GM19043 (cell line): Measurements from ENCODE around the gene SMIM22.

Source experiments
- ATAC-seq: cut with Tn5 transposase; IDR thresholded peaks from one replicate; pipeline ENCODE4 v1.9.1; 2021; ENCODE audit warnings: low read depth; ENCODE audit not compliant: unreplicated experiment

Gene SMIM22, protein sequence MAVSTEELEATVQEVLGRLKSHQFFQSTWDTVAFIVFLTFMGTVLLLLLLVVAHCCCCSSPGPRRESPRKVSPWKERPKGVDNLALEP

DNA sequence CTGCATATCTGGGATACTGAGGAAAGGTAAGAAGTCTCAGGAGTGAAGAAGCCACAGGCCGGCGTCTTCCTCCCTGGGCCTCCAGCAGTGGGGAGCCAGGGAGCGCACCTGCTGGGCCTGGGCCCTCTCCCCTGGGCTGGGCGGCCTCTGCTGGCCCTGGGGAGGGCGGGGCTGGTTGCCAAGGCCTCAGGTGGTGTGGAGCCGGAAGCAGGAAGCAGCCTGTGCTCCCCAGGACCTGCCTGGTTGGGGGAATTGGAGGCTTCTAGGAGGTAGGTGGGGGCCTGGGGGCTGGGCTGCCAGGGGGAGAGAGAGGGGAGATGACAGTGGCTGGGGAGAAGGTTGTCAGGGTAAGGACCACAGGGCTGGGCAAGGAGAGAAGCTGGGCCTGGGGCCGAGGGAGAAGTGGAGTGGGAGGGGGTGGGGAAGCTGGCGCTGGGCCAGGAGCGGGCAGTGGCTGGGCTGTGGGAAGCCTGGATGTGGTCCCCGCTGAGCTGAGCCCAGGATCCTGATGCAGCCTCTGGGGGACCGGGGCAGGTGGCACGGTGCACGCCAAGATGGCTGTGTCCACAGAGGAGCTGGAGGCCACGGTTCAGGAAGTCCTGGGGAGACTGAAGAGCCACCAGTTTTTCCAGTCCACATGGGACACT lies at the start of gene SMIM22:
TSS of gene SMIM22 (plus strand) at position 189 of the 647 bp plus-strand sequence. CDS start at position 555, 366 bp downstream.
- no peak for ATAC-seq

DNA sequence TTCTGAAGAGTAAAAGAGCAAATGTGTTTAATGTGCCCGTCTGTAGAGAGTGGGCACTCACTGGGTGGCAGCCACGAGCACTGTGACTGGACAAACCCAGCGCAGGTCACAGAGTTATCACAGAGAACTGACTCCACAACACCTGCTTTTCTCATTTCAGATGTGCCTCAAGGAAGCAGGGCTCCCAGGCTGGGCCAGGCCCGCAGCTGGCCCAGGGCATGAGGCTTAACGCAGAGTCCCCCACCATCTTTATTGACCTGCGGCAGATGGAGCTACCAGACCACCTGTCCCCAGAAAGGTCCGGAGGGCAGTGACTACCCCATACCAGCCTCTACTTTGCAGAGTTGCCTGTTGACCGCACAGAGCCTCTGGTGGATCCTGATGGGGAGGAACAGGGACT lies 49.0 kb upstream of the SMIM22 start:
- no peak for ATAC-seq

DNA sequence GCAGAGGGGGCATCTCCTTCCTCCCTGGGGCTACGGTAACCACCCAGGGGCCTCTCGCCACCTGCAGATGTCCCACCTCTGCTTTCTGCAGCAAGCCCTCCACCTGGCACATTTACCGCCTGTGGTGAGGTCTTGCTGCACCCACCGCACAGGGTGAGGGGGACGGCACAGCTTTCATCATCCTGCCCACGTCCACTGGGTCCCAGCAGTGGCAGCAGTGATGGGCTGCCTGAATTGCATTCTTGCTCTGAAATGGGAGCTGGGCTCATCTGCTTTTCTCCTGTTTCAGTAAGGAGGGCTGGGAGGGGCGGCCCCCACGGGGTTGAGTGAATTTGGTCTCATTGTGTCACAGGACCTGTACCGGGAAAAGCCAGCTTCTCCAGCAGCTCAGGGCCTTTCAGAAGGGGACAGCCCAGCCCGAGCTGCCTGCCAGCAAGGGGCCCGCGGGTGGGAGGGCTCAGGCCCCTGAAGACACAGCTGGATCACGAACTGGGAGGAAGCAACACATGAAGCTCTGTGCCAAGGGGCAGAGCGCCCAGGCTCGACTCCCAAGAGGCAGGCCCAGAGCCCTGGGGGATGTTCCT lies 48.1 kb upstream of the SMIM22 start:
- no peak for ATAC-seq

DNA sequence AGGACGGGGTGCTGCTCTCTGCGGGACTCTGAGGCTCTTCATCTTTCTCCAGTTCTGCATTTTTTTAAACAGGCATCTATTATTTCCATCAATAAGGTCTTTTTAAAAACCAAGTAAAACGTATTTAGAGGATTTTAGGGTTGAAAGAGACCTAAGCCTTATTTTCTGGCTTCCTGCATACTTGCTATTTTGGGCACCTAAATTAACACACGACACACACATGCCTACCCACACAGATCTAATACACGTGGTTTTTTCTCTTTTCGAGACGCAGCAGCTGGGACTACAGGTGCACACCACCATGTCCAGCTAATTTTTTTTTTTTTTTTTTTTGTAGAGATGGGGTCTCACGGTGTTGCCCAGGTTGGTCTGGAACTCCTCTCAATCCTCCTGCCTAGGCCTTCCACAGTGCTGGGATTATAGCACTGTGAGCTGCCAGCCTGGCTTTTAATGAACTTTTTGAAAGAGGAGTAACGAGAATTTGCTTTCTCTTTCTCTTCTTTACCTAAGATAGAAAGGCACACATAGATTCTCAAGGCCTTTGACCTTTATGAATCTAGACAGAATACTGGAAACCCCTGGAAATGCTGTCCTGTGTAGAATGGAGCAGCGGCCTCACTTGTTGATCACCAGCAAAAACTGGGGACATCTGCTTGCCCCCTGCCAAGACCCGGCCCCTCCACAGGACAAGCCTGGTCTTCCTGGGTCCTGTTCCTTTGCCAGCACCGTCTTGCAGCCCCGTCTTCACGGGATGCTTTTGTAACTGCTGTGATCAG lies 47.1 kb upstream of the SMIM22 start:
- no peak for ATAC-seq

DNA sequence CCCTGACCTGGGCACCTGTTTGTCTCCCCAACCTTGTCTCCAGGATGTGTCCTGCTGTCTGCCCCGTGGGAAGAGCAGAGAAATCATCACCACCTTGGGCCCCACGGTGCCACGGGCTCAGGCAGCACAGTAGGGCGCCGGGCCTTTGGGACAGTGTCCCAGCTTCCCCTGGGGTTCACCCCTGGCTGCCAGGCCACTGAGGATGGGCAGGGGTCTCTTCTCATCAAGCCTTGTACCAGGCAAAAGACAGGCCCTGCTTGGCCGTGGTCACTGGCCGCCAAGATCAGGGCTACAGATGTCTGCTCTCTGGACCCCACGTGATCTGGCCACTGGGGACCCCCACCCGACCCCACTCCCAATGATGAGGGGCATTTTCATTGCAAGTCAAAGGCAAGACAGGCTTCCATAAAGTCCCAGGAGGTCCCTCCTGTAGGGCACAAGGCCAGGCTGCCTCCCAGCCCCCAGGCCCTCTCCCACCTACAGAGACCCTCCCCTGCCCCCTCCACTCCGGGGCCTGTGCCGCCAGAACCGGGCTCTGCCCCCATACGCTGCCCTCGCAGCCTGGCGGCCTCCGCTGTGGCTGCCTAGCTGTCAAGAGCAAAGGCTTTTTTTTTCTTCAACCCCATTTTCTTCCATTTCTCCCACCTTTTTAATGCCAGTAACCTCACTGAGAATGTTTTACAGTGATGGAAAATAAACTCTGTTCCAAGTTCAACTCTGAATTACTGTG lies 46.3 kb upstream of the SMIM22 start:
- no peak for ATAC-seq

DNA sequence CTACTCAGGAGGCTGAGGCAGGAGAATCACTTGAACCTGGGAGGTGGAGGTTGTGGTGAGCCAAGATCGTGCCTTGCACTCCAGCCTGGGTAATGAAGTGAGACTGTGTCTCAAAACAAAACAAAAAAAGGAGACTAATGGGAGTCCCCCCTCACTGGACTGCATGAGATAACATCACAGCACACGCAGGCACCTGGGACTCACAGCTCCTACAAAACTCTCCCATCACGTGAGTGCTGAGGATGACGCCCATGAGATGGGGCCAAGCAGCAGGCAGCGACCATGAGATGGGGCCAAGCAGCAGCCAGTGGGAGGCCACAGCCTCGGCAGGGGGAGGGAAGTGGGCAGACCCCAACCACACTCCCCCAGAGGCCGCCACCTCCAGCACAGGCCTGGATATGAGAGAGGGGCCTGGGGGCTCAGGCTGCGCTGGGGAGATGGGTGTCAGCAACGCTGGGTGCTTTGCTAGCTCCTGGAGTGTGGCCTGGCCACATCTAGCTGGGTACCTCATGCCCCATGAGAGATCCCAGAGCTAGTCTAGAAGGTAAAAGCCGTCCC lies 45.4 kb upstream of the SMIM22 start:
- ATAC-seq, result no peak

DNA sequence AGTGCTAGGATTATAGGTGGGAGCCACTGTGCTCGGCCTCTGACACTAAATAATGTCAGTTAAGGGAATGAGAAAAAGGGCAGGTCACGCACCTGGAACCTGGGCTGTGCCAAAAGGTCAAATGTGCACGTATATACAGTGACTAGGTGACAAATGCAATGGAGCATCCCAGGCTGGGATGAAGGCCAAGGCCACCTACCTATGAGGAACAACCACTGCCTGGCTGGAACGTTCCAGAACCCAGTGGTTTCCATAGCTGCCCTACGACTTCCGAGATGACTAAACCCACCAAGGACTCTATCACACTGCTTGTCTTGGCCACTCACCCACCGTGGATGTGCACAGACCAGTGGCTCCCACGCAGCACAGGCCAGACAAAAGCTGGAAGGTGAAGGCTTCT lies 44.3 kb upstream of the SMIM22 start:
- no peak for ATAC-seq

DNA sequence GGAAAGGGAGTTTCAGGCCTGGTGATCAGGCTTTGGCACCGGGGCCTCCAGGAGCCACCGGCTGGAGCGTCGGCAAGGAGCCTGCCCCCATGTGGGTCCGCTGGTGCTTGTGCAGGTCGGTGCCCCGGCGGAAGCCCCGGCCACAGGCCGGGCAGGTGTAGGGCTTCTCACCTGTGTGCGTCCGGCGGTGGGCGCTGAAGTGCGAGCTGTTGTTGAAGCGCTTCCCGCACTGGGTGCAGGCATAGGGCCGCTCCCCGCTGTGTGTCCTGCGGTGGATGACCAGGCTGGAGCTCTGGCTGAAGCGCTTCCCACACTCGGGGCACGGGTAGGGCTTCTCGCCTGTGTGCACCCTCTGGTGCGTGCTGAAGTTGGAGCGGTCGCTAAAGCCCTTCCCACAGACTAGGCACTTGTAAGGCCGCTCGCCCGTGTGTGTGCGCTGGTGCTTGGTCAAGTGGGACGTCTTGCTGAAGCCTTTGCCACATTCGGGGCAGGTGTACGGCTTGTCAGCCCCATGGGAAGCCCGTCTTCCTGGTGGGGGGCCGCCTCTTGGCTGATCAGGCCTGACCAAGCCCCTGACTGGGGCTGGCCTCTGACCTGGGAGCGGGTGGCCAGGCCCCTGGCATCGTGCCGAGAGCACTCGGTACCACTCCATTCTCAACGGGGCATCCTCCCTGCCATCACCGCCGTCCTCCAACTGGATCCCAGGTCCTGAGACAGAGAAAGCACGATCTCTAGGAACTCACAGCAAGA lies 42.6 kb upstream of the SMIM22 start:
- ATAC-seq, result no peak

DNA sequence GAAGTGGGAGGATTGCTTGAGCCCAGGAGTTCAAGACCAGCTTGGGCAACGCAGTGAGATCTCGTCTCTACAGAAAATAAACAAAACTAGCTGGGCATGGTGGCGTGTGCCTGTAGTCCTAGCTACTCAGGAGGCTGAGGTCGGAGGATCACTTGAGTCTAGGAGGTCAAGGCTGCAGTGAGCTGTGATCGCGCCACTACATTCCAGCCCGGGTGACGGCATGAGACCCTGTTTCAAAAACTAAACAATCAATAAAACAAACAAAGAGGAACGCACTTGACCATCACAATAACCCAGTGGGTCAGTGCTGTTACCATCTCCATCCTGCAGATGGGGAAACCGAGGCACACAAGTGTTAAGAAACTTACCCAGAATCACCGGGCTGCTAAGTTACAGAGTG lies 41.9 kb upstream of the SMIM22 start:
- no peak for ATAC-seq

DNA sequence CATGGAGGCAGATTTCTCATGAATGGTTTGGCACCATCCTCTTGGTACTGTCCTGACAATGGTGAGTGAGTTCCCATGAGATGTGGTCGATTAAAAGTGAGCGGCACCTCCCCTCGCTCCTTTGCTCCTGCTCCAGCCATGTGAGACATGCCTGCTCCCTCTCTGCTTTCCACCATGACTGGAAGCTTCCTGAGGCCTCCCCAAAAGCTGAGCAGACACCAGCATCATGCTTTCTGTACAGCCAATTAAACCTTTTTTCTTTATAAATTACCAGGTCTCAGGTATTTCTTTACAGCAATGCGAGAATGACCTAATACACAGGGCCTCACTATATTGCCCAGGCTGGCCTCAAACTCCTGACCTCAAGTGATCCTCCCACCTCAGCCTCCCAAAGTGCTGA lies 40.3 kb upstream of the SMIM22 start:
- ATAC-seq, result no peak

DNA sequence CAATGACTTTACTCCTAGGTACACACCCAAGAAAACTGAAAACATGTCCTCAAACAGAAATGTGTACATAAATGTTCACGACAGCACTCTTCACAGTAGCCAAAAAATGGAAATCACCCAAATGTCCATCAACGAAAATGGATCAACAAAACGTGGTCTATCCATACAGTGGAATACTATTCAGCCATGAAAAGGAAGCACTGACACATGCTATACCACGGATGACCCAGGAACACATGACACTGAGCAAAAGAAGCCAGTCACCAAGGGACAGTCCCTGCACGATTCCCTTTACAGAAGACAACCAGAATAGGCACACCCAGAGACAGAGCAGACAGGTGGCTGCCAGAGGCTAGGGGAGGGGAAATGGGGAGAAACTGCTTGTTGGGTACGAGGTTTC lies 39.5 kb upstream of the SMIM22 start:
- ATAC-seq, result no peak

DNA sequence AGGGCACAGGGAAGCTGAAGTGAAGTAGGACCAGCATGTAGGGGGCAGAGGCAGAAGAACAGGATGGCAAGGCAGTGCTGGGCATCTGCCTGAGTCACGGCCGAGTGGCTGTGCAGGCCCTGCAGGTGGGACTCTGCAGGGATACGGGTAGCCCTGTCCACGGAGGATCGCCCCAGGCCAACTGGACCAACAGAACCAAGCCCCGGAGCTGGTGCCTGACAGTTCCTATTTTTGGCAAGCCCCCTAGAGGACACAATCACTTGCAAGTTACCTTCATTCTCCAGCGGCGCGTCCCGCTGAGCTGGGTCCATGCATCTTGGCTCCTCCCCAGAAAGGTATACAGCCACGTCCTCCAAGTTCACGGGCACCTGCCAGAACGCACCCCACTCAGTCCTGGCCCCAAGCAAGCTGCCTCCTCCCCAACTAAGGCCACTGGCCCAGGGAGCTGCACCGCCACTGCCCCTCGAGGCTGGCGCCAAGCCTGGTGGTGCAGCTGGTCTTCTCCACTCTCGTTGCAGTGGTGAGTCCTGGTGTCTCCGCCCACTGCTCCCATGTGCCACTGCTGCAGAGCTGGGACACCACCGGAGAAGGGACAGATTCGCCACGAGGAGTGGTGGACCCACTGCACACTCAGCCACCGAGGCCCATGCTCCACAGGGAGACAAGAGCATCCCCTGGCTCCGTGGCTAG lies 34.8 kb upstream of the SMIM22 start:
- no peak for ATAC-seq

DNA sequence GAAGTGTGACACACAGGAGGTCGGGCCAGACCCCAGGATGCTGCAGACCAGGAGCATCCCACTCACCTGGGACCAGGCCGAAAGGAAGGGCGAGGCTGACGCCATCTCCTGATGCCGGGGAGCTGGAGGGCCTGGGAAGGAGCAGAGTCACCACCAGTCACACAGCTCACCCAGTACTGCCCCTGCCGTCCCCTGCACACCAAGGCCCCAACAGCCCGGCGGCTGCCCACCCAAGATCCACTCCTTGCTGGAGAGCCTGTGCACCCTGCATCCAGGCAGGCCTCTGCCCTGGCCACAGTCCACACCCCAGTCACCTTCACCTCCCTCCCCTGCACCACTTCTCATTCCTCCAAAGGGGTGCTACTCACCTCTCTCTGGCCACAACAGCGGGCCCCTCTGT lies 33.0 kb upstream of the SMIM22 start:
- no peak for ATAC-seq

DNA sequence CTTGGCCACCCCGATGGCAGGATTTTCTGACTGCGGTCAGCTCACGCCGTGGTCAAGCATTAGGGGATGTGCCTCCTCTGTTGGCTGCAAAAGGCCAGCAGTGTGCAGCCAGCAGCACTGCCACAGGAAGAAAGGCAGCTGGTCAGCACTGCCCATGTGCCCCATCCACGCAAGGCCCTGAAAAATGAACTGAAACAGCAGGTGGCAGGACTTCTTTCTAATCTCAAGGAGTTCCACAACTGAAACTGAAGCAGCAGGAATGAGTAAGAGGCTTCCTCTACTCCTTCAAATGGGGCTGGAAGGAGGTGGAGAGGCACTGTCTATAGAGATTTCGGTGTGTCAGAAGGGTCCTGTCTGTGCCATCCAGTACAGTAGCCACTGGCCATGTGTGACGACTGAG lies 31.4 kb upstream of the SMIM22 start:
- no peak for ATAC-seq

DNA sequence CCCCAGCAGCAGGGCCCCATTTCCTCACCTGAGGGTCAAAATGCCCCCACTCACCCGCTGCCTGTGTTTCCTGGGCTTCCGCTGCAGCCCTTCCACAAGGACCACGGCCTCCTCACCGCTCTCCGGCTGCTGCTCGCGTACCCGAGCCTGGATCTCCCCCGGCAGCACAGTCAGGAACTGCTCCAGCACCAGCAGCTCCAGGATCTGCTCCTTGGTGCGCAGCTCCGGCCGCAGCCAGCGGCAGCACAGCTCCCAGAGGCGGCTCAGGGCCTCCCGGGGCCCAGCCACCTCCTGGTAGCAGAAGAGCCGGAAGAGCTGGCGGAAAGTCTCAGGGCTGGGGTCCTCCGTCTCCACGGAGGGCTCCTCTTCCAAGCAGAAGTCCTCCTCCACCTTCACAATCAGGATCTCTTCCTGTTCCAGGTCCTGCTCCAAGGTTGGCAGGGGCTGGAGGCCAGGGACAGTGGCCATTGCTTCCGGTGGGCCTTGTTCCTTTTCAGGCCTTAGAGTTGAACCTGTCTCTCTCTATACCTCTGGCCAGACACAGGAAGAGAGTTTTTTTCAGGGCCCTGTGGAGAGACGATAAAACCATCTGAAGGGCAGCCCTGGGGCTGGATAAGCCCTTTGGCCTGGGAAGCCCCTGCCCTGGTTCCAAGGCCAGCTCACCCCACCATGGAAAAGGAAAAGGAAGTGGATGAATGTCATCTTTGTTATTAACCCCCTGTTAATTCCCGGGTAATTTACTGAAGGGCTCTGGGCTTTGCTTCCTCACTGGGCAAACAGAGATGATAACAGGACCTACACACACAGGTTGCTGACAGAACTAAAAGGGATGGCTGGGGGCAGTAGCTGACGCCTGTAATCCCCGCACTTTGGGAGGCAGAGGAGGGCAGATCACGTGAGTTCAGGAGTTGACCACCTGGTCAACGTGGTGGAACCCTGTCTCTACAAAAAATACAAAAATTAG lies 29.4 kb upstream of the SMIM22 start:
- no peak for ATAC-seq

DNA sequence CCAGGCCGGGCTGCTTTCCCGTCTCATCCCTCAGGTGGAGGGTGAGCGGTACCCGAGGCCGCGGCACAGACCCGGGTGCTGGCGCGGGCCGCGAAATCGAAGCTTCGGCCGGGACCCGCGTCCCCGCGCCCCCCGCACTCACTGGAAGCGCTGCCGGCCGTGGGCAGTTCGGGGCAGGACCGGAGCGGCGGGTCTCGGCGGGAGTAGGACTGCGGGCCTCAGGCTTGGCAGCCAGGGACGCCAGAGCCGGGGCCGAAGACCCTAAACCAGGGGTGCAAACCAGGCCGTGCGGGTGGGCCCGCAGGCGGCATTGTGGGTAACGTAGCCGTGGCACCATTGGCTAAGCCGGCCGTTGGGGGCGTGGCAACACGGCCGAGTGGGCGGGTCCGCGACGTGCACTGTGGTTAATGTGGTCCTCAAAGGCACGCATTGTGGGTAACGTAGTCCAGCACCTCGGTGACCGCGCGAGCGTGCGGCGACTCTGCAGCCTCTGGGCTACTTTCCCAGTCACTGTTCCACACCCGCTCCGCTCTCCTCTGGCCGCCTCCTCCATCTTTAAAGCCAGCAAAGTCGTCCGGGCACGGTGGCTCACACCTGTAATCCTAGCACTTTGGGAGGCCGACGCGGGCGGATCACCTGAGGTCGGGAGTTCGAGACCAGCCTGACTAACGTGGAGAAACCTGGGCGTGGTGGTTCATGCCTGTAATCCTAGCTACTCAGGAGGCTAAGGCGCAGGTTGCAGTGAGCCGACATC lies 28.1 kb upstream of the SMIM22 start, which contains the start of gene ZNF500:
TSS of gene ZNF500 (minus strand) at position 288 of the 754 bp plus-strand sequence. CDS start 1,184 bp downstream, outside the sequence.
- ATAC-seq, result peak; percentile 84

DNA sequence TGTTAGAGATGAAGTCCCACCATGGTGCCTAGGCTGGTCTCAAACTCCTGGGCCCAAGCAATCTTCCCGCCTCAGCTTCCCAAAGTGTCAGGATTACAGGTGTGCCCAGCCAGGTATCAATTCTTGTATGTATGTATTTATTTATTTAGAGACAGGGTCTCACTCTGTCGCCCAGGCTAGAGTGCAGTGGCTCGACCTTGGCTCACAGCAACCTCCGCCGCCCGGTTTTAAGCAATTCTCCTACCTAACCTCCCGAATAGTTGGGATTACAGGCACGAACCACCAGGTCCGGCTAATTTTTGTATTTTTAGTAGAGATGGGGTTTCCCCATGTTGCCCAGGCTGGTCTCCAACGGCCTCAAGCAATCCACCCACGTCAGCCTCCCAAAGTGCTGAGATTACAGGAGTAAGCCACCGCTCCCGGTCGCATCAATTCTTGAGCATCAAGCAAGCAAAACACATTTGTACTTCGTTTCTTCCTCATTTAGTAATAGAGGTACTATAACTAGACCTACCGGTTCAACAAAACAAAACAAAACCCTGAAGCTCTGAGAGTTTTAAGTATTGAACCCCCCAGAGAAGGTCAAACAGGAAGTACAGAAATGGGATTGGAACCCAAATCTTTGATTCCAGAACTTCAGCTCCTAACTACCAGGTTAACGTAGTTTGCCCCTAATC lies 27.2 kb upstream of the SMIM22 start:
- ATAC-seq, result no peak
